Measurements from ENCODE around the gene TIAM1. TPM values are rescaled to one million over a fixed set of nuclear protein-coding genes. Genes with fewer than 3 reads are reported as not detected.

The TIAM1 gene
- total and polyA plus RNA-seq, 7 donors: 0.21 to 1.7 (median 0.75) TPM

DNA sequence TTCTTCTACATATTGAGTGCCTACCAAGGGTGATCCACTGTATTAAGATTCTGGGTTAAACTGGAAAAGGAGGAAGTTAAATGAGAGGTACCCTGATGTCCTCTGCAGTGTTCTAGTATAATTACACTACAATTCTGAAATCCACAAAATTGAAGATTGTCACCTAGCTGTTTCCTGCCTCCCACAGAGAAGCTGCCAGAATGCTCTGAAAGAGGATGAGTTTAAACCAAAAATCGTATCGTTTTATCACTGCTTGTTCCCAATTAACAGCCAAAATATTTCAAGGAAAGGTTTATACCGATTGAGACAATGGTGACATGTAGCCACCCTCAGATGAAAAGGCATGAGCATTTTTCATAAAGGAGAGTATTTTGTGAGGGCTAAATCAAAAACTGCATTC lies 28.0 kb downstream of the TIAM1 start:
- no peaks in the 10 kb centered on the region for H3K36me3 ChIP-seq (ENCODE audit: insufficient read depth in 1 of 2, low read depth in 1 of 2)
- H3K4me1 ChIP-seq: no peaks in the 10 kb centered on the region
- no peaks in the 10 kb centered on the region for H3K27me3 ChIP-seq (ENCODE audit: insufficient read depth in 3 of 3, low read length in 2 of 3)
- 87 to 93% (median 92%) methylated on average over 3 of the region's 3 CpGs for WGBS, 3 donors
- H3K27ac ChIP-seq: no peak overlapping the region
- H3K4me3 ChIP-seq: no peak overlapping the region
- ATAC-seq (no peak), DNase-seq (no peak)
- no peaks in the 10 kb centered on the region for H3K9me3 ChIP-seq
- intact Hi-C loops (cut with DNase I): no loop called here
- no peak for TF ChIP-seq CTCF (IDR thresholded peaks at IDR 0.05)

DNA sequence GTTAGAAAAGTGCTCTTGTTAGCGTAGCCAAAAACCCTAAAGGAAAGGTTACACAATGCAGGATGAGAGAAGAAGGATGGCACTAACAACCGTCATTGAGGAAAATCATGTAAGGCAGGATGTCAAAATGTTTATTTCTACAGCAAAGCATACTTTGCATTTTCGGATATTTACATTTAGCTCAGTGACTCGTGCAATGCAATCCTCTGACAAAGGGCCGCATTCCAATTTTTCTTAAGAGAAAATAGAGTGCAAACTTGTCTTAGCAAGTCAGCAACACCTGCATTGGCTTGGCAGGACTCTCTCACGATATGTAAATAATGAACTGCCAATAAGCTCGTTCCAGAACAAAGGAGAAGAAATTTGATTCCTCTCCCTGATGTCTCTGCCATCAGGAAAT lies 33.3 kb downstream of the TIAM1 start:
- no peak overlapping the region for H3K27ac ChIP-seq
- ATAC-seq: no peak
- H3K4me1 ChIP-seq: no peaks in the 10 kb centered on the region
- no peaks in the 10 kb centered on the region for H3K9me3 ChIP-seq
- DNase-seq: no peak
- WGBS, 3 donors: 60 to 63% (median 61%) methylated on average over 7 of the region's 7 CpGs
- TF ChIP-seq CTCF (IDR thresholded peaks at IDR 0.05): no peak
- H3K36me3 ChIP-seq (ENCODE audit: insufficient read depth in 1 of 2, low read depth in 1 of 2): no peaks in the 10 kb centered on the region
- intact Hi-C loops (cut with DNase I): no loop called here
- H3K4me3 ChIP-seq: no peak overlapping the region
- H3K27me3 ChIP-seq (ENCODE audit: insufficient read depth in 3 of 3, low read length in 2 of 3): no peaks in the 10 kb centered on the region

- no peaks in the 10 kb centered on the region for H3K9me3 ChIP-seq
- no peak for DNase-seq
- 83 to 90% (median 87%) methylated on average over 7 of the region's 7 CpGs for whole genome bisulfite sequencing, 3 donors
- no peaks in the 10 kb centered on the region for H3K27me3 ChIP-seq (ENCODE audit: insufficient read depth in 3 of 3, low read length in 2 of 3)
- no peaks in the 10 kb centered on the region for H3K4me1 ChIP-seq
- H3K4me3 ChIP-seq: no peak overlapping the region
- intact Hi-C loops (cut with DNase I): no loop called here
- H3K36me3 ChIP-seq (ENCODE audit: insufficient read depth in 1 of 2, low read depth in 1 of 2): no peaks in the 10 kb centered on the region
- no peak for ATAC-seq
- no peak overlapping the region for H3K27ac ChIP-seq
- TF ChIP-seq CTCF (IDR thresholded peaks at IDR 0.05): no peak
These were observed 35.5 kb downstream of the TIAM1 start for GRCh38 chr21:31308584-31308983.

DNA sequence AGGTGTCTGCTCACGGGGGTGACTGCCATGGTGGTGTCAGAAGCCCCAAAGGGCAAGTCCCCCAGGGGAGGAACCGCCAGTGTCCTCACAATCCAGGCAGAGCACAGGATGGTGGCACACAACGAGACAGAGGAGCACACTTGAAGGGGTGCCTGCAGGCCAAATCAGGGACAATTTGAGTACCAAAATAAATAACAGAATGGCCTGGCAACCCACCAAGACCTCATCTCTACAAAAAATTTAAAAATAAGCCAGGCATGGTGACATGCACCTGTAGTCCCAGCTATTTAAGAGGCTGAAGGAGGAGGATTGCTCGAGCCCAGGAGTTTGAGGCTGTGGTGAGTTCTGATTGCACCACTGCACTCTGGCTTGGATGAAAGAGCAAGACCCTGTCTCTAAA lies 38.2 kb downstream of the TIAM1 start:
- Histone ChIP-seq H3K4me1 (no peaks in the 10 kb centered on the region), H3K4me3 (no peak overlapping the region), H3K27me3 (ENCODE audit: insufficient read depth in 3 of 3, low read length in 2 of 3) (no peaks in the 10 kb centered on the region), H3K36me3 (ENCODE audit: insufficient read depth in 1 of 2, low read depth in 1 of 2) (no peaks in the 10 kb centered on the region), H3K9me3 (no peaks in the 10 kb centered on the region), H3K27ac (no peak overlapping the region)
- ATAC-seq: no peak
- intact Hi-C loops (cut with DNase I): no loop called here
- TF ChIP-seq CTCF (IDR thresholded peaks at IDR 0.05): no peak
- DNase-seq: no peak
- 78 to 85% (median 81%) methylated on average over 4 of the region's 4 CpGs for WGBS, 3 donors

DNA sequence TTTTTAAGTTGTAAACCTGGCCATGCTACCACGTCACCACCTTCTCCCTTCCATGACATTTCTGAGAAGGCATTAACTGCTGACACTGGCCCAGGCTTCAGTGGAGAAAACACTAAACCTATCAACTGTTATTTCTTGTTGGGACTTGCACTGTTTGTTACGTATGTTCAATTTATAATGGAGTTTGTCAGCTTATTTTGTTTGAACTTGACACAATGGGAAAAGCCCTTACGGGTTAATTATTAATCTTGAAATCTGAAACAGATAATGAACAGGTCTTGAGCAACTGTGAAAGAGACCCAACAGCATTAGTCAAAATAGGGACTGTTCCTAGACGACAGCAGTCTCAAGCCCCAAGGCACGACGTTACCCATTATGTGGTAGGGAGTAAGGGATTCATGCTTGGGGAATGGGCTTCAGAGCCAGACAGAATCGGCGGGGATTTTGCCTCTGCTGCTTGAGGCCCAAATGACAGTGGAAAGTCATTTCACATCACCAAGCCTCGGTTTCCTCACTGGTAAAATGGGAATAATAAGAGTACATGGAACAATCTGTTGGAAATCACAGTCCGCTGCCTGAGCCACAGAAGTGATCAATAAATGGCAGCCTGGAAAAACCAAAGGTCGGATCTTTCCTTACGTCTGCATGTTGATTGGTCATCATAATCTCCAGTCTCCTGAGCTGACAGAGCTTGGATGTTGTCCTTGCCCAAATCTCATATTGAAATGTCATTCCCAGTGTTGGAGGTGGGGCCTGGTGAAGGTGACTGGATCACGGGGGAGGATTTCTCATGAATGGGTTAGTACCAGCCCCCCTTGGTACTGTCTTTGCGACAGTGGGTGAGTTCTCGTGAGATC lies 44.5 kb downstream of the TIAM1 start:
- DNase-seq: no peak
- 92 to 96% (median 93%) methylated on average over 15 of the region's 15 CpGs for WGBS, 3 donors
- H3K36me3 ChIP-seq (ENCODE audit: insufficient read depth in 1 of 2, low read depth in 1 of 2): no peaks in the 10 kb centered on the region
- intact Hi-C loops (cut with DNase I): no loop called here
- no peak for TF ChIP-seq CTCF (IDR thresholded peaks at IDR 0.05)
- no peak for ATAC-seq
- H3K27me3 ChIP-seq (ENCODE audit: insufficient read depth in 3 of 3, low read length in 2 of 3): no peaks in the 10 kb centered on the region
- H3K4me1 ChIP-seq: no peaks in the 10 kb centered on the region
- no peak overlapping the region for H3K27ac ChIP-seq
- no peak overlapping the region for H3K4me3 ChIP-seq
- H3K9me3 ChIP-seq: no peaks in the 10 kb centered on the region

Measured in psoas muscle (tissue), 8 donors.